Measurements from ENCODE around the gene MTREX. TPM values are rescaled to one million over a fixed set of nuclear protein-coding genes. Genes with fewer than 3 reads are reported as not detected.

MTREX gene
- total RNA-seq, 4 donors from 2014 or later: 52.4 to 95.1 (median 60.7) TPM

DNA sequence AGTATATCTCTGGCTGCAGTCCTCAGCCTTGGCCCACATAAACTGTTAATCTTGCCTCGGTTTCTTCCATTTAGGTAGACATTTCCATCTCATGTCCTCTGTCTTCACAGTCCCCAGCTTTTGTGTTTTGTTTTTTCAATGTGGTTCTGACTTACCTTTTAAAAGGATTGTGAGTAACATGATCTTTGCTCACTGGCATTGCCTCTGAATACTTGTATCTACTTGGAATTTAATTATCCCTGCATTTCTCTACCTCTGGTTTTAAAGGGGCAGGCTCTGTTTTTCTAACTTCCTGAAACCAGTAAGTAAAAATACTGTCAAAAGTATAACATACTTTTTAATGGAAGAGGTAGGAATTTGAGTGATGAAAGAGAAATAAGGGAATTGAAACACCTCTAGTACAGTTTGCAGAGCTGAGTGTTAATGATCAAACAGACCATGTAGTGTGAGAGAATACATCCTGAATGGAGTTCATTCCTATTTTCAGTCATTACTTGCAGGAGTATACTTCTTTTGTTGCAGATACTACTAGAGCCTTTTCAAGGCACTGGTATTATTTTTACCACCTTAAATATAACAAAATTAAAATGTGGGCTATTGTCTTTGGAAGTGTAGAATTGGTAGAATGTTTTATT lies 62.6 kb downstream of the MTREX start:
- no peak overlapping the region for H3K4me3 ChIP-seq
- peaks cover 0 to 77% (median 0%) of the 10 kb centered on the region in 3 donors for H3K36me3 ChIP-seq
- no peaks in the 10 kb centered on the region for H3K4me1 ChIP-seq
- DNase-seq (ENCODE audit: low spot score in 2 of 2): no peak
- no peaks in the 10 kb centered on the region for H3K27me3 ChIP-seq
- no peak for TF ChIP-seq POLR2A (IDR thresholded peaks at IDR 0.05)
- no peak overlapping the region for H3K27ac ChIP-seq
- H3K9me3 ChIP-seq: peaks cover 0 to 10% (median 0%) of the 10 kb centered on the region in 4 donors
- WGBS, 2 donors: 92 to 95% methylated on average over 1 of the region's 1 CpG

DNA sequence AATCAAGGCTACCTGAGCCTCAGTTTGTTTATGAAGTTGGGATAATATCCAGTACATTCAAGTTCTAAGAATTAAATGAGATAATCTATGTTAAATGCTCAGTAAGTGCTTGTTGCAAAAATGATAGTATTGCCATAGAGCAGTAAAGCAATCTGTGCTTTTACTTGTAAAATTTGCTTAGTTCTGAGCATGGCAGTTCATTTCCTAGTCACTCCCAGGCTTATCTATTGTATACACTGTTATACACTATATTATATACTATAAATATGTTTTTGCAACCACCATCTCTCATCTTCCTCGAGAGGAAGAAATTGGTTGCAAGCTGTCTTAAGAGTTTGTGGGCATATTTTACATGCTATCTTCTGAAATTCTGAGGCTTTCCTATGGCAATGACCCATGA lies 63.4 kb downstream of the MTREX start:
- WGBS, 2 donors: 81 to 92% methylated on average over 1 of the region's 1 CpG
- TF ChIP-seq CTCF (IDR thresholded peaks at IDR 0.05) (no peak), POLR2A (IDR thresholded peaks at IDR 0.05) (no peak), EP300 (IDR thresholded peaks at IDR 0.05) (no peak)
- H3K36me3 ChIP-seq: peaks cover 0 to 77% (median 0%) of the 10 kb centered on the region in 3 donors

GRCh38 chr5:55372130-55372925 lies 64.5 kb downstream of the MTREX start:
- 96 to 97% methylated on average over 7 of the region's 7 CpGs for WGBS, 2 donors
- H3K27me3 ChIP-seq: no peaks in the 10 kb centered on the region
- TF ChIP-seq POLR2A (IDR thresholded peaks at IDR 0.05) (no peak), EP300 (IDR thresholded peaks at IDR 0.05) (no peak), CTCF (IDR thresholded peaks at IDR 0.05) (no peak)

More for the DNA sequence above, 63.4 kb downstream of the MTREX start:
- H3K27ac ChIP-seq: no peak overlapping the region
- H3K27me3 ChIP-seq: no peaks in the 10 kb centered on the region
- H3K4me1 ChIP-seq: no peaks in the 10 kb centered on the region
- peaks cover 0 to 10% (median 0%) of the 10 kb centered on the region in 4 donors for H3K9me3 ChIP-seq
- DNase-seq (ENCODE audit: low spot score in 2 of 2): no peak
- H3K4me3 ChIP-seq: no peak overlapping the region

GRCh38 chr5:55377810-55378209 lies 70.0 kb downstream of the MTREX start:
- WGBS, 2 donors: 88 to 94% methylated on average over 1 of the region's 1 CpG
- H3K27ac ChIP-seq: no peak overlapping the region
- H3K27me3 ChIP-seq: no peaks in the 10 kb centered on the region
- peaks cover 0 to 76% (median 0%) of the 10 kb centered on the region in 3 donors for H3K36me3 ChIP-seq
- H3K4me1 ChIP-seq: no peaks in the 10 kb centered on the region
- no peak for DNase-seq (ENCODE audit: low spot score in 2 of 2)
- no peak overlapping the region for H3K4me3 ChIP-seq
- H3K9me3 ChIP-seq: peaks cover 0 to 15% (median 3%) of the 10 kb centered on the region in 4 donors
- no peak for TF ChIP-seq EP300 (IDR thresholded peaks at IDR 0.05)
- no peak for TF ChIP-seq POLR2A (IDR thresholded peaks at IDR 0.05)
- TF ChIP-seq CTCF (IDR thresholded peaks at IDR 0.05): no peak

More at GRCh38 chr5:55372130-55372925, 64.5 kb downstream of the MTREX start:
- DNase-seq (ENCODE audit: low spot score in 2 of 2): no peak
- Histone ChIP-seq H3K27ac (no peak overlapping the region), H3K4me3 (no peak overlapping the region), H3K4me1 (no peaks in the 10 kb centered on the region), H3K9me3 (peaks cover 0 to 10% (median 0%) of the 10 kb centered on the region in 4 donors), H3K36me3 (peaks cover 0 to 70% (median 0%) of the 10 kb centered on the region in 3 donors)

DNA sequence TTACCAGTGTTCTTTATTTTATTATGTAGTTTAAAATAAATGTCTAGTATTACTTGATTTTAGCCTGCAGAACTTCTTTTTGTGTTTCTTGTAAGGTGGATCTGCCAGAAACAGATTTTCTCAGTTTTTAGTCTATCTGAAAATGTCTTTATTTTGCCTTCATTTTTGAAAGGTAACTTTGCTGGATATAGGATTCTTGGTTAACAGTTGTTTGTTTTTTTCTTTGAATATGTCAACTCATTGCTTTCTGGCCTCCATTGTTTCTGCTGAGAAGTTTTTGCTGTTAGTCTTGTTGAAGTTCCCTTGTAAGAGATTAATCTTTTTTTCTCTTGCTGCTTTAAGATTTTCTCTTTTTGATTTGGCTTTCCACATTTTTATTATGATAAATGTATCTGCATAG lies 75.5 kb downstream of the MTREX start:
- Histone ChIP-seq H3K4me3 (no peak overlapping the region), H3K4me1 (peaks cover 0 to 6% (median 0%) of the 10 kb centered on the region in 4 donors), H3K27ac (no peak overlapping the region), H3K27me3 (no peaks in the 10 kb centered on the region), H3K9me3 (peaks cover 0 to 24% (median 11%) of the 10 kb centered on the region in 4 donors), H3K36me3 (peaks cover 0 to 72% (median 0%) of the 10 kb centered on the region in 3 donors)
- DNase-seq (ENCODE audit: low spot score in 2 of 2): no peak
- no peak for TF ChIP-seq POLR2A (IDR thresholded peaks at IDR 0.05)
- no peak for TF ChIP-seq CTCF (IDR thresholded peaks at IDR 0.05)
- no peak for TF ChIP-seq EP300 (IDR thresholded peaks at IDR 0.05)

Measured in tibial nerve (tissue), 4 donors.